GM23338 (cell line): ENCODE results near the gene RBMXL3. TPM values are rescaled to one million over a fixed set of nuclear protein-coding genes. Genes with fewer than 3 reads are reported as not detected.

Experiments
- ATAC-seq: fragments of 200-7000 bp; cut with Tn5 transposase; 3 replicates; pipeline ENCODE4 v1.9.1; 2020
- DNase-seq: peaks from one replicate; pipeline ENCODE4 v3.0.0-alpha.2; 2015; ENCODE audit warnings: low spot score
- H2AFZ ChIP-seq: fragments of 200-600 bp; sonication (generic); 2 replicates; pipeline ENCODE4 v1.8.0; 2016; ENCODE audit warnings: antibody characterized with exemption, mild to moderate bottlenecking, moderate library complexity
- H3F3A ChIP-seq: fragments of 200-600 bp; sonication (generic); replicated peaks from 2 replicates; pipeline ENCODE4 v1.8.0; 2017; ENCODE audit warnings: antibody characterized with exemption, mixed run types, low read depth
- H3K27ac ChIP-seq: fragments of 200-600 bp; sonication (generic); 2 replicates; pipeline ENCODE4 v1.6.1; 2016; ENCODE audit warnings: low read depth
- H3K27me3 ChIP-seq: fragments of 200-600 bp; sonication (generic); 2 replicates; pipeline ENCODE4 v1.8.0; 2016; ENCODE audit warnings: mild to moderate bottlenecking, mixed run types, moderate library complexity; ENCODE audit not compliant: insufficient read depth
- H3K36me3 ChIP-seq: fragments of 200-600 bp; sonication (generic); 2 replicates; pipeline ENCODE4 v1.8.0; 2016; ENCODE audit warnings: mild to moderate bottlenecking; ENCODE audit not compliant: insufficient read depth
- H3K4me1 ChIP-seq: fragments of 200-600 bp; sonication (generic); 2 replicates; pipeline ENCODE4 v1.8.0; 2016; ENCODE audit warnings: mild to moderate bottlenecking, moderate library complexity; ENCODE audit not compliant: insufficient read depth
- H3K4me2 ChIP-seq: fragments of 200-600 bp; sonication (generic); 2 replicates; pipeline ENCODE4 v1.7.1; 2017; ENCODE audit warnings: mixed run types
- H3K4me3 ChIP-seq: fragments of 200-600 bp; sonication (generic); 2 replicates; pipeline ENCODE4 v1.6.1; 2016; ENCODE audit warnings: mixed run types
- H3K79me2 ChIP-seq: fragments of 200-600 bp; sonication (generic); replicated peaks from 2 replicates; pipeline ENCODE4 v1.8.0; 2017; ENCODE audit warnings: mild to moderate bottlenecking; ENCODE audit not compliant: insufficient read depth
- H3K9me2 ChIP-seq: fragments of 200-600 bp; sonication (generic); 2 replicates; pipeline ENCODE4 v1.8.0; 2017; ENCODE audit not compliant: insufficient read depth
- H4K20me1 ChIP-seq: fragments of 200-600 bp; sonication (generic); replicated peaks from 2 replicates; pipeline ENCODE4 v1.8.0; 2017; ENCODE audit warnings: mild to moderate bottlenecking; ENCODE audit not compliant: insufficient read depth
- H3K27ac Mint-ChIP-seq: 2 replicates; pipeline ENCODE4 v1.8.0; 2020; ENCODE audit warnings: inconsistent platforms, mild to moderate bottlenecking, moderate library complexity, mixed read lengths
- H3K27me3 Mint-ChIP-seq: 3 replicates; pipeline ENCODE4 v1.8.0; 2022; ENCODE audit warnings: low read depth, mild to moderate bottlenecking, moderate library complexity, mixed read lengths, inconsistent platforms; ENCODE audit not compliant: insufficient read depth, poor library complexity
- H3K36me3 Mint-ChIP-seq: 3 replicates; pipeline ENCODE4 v1.8.0; 2021; ENCODE audit warnings: low read depth, mild to moderate bottlenecking, inconsistent platforms, moderate library complexity, mixed read lengths
- H3K4me1 Mint-ChIP-seq: 3 replicates; pipeline ENCODE4 v1.8.0; 2020; ENCODE audit warnings: mild to moderate bottlenecking, inconsistent platforms, mixed read lengths
- H3K4me3 Mint-ChIP-seq: 3 replicates; pipeline ENCODE4 v1.8.0; 2021; ENCODE audit warnings: moderate library complexity, mild to moderate bottlenecking, inconsistent platforms, mixed read lengths
- H3K9me3 Mint-ChIP-seq: 3 replicates; pipeline ENCODE4 v1.8.0; 2020; ENCODE audit warnings: moderate library complexity, mild to moderate bottlenecking, inconsistent platforms, mixed read lengths
- CREB1 ChIP-seq: fragments of 250-450 bp; sonication (Bioruptor Pico); IDR thresholded peaks from 2 replicates; pipeline ENCODE4 v1.5.0; 2020; ENCODE audit warnings: low read depth, mild to moderate bottlenecking, moderate library complexity
- CTCF ChIP-seq, 2 experiments: fragments of 200-600 bp in 1 of 2; sonication (generic) in 1 of 2; conservative IDR thresholded peaks; 2 replicates each; pipeline versions ENCODE4 v1.5.1 to v1.6.1; 2016 to 2017; ENCODE audit warnings: antibody characterized with exemption in 2 of 2, low read depth in 2 of 2, mild to moderate bottlenecking in 2 of 2, moderate library complexity in 1 of 2
- ETS1 ChIP-seq: IDR thresholded peaks from 2 replicates; pipeline ENCODE4 v1.6.1; 2016; ENCODE audit warnings: antibody characterized with exemption
- EZH2 ChIP-seq: fragments of 200-600 bp; sonication (generic); IDR thresholded peaks from one replicate; pipeline ENCODE4 v1.8.0; 2017; ENCODE audit warnings: antibody characterized with exemption, mild to moderate bottlenecking, low read depth; ENCODE audit not compliant: unreplicated experiment
- EZH2phosphoT487 ChIP-seq: fragments of 200-600 bp; sonication (generic); IDR thresholded peaks from one replicate; pipeline ENCODE4 v1.8.1; 2018; ENCODE audit warnings: antibody characterized with exemption; ENCODE audit not compliant: unreplicated experiment
- JUNB ChIP-seq: IDR thresholded peaks from one replicate; pipeline ENCODE4 v1.6.1; 2016; ENCODE audit warnings: antibody characterized with exemption; ENCODE audit not compliant: unreplicated experiment
- NANOG ChIP-seq: IDR thresholded peaks from 2 replicates; pipeline ENCODE4 v1.6.1; 2016; ENCODE audit warnings: antibody characterized with exemption, borderline replicate concordance
- POLR2AphosphoS5 ChIP-seq: IDR thresholded peaks from 2 replicates; pipeline ENCODE4 v1.6.1; 2016; ENCODE audit warnings: antibody characterized with exemption, low read depth
- REST ChIP-seq: IDR thresholded peaks from one replicate; pipeline ENCODE4 v1.6.1; 2018; ENCODE audit warnings: antibody characterized with exemption; ENCODE audit not compliant: unreplicated experiment
- STAT1 ChIP-seq: IDR thresholded peaks from one replicate; pipeline ENCODE4 v1.6.1; 2016; ENCODE audit warnings: antibody characterized with exemption; ENCODE audit not compliant: unreplicated experiment
- ZNF114 ChIP-seq: fragments of 250-450 bp; sonication (Bioruptor Pico); IDR thresholded peaks from 2 replicates; pipeline ENCODE4 v1.5.0; 2020; ENCODE audit warnings: mild to moderate bottlenecking, moderate library complexity
- ZNF331 ChIP-seq: fragments of 250-450 bp; sonication (Bioruptor Pico); IDR thresholded peaks from 2 replicates; pipeline ENCODE4 v1.5.0; 2020; ENCODE audit warnings: low read depth, mild to moderate bottlenecking, moderate library complexity
- ZNF462 ChIP-seq: fragments of 250-450 bp; sonication (Bioruptor Pico); IDR thresholded peaks from 2 replicates; pipeline ENCODE4 v1.5.0; 2020; ENCODE audit warnings: mild to moderate bottlenecking, moderate library complexity
- polyA plus RNA-seq: library from polyadenylated mRNA; unstranded; fragments of >200 nt; fragmentation: Nextera tagmentation; extraction: Ambion mirVana; gene quantifications from 2 replicates; pipeline ENCODE4 v1.2.1, GENCODE V29; 2016
- total RNA-seq: library from RNA; depleted of rRNA; stranded (reverse); fragments of >200 nt; shearing (Covaris generic); gene quantifications from 2 replicates; pipeline ENCODE4 v1.2.3, GENCODE V29; 2014

RBMXL3 gene
- total and polyA plus RNA-seq, 2 experiments from 2014 or later: not detected

GRCh38 chrX:115178473-115178872 is 10.7 kb upstream of the RBMXL3 start:
- H4K20me1 ChIP-seq: no peaks in the 10 kb centered on the region
- Mint-ChIP-seq H3K27ac (no peak overlapping the region), H3K36me3 (no peaks in the 10 kb centered on the region), H3K4me1 (peaks cover 14% of the 10 kb centered on the region), H3K9me3 (no peaks in the 10 kb centered on the region; the same call in 2 of the 3 replicates), H3K4me3 (no peak overlapping the region), H3K27me3 (no peaks in the 10 kb centered on the region)
- no peaks in the 10 kb centered on the region for H3K27me3 ChIP-seq
- no peaks in the 10 kb centered on the region for H3K79me2 ChIP-seq
- no peaks in the 10 kb centered on the region for H3K9me2 ChIP-seq
- no peak for TF ChIP-seq EZH2phosphoT487
- TF ChIP-seq REST: no peak
- no peak for TF ChIP-seq CTCF (conservative IDR thresholded peaks at IDR 0.05; ENCODE audit: low read depth in 2 of 2)
- no peak for TF ChIP-seq ZNF331 (CRISPR knock-in tag)
- no peak for TF ChIP-seq EZH2
- no peak for TF ChIP-seq ETS1
- TF ChIP-seq CREB1 (CRISPR knock-in tag): no peak
- TF ChIP-seq POLR2AphosphoS5: no peak
- no peak for TF ChIP-seq ZNF114 (CRISPR knock-in tag)
- no peak for TF ChIP-seq JUNB
- no peak for TF ChIP-seq NANOG
- TF ChIP-seq STAT1: no peak
- no peak for TF ChIP-seq ZNF462 (CRISPR knock-in tag)
- no peak overlapping the region for H2AFZ ChIP-seq
- H3K4me3 ChIP-seq: 0 out of 2 replicates have a peak overlapping the region, but pooled peaks have one; percentile 13
- ATAC-seq (peak; percentile 79), DNase-seq (peak; percentile 39)
- H3F3A ChIP-seq: no peaks in the 10 kb centered on the region
- H3K36me3 ChIP-seq: no peaks in the 10 kb centered on the region
- H3K4me2 ChIP-seq: no peak overlapping the region
- no peaks in the 10 kb centered on the region for H3K4me1 ChIP-seq
- H3K27ac ChIP-seq: no peak overlapping the region
